IMR-90 (cell line): ENCODE measurements around the gene LUZP1. TPM values are rescaled to one million over a fixed set of nuclear protein-coding genes. Genes with fewer than 3 reads are reported as not detected.

Experiments used
- ATAC-seq: fragments of 200-7000 bp; cut with Tn5 transposase; 2 replicates; pipeline ENCODE4 v1.9.1; 2020; ENCODE audit warnings: low read depth, mild to moderate bottlenecking, moderate library complexity
- BruUV-seq: library from RNA; stranded (reverse); fragments of 400-500 nt; replicated peaks from 2 replicates; lab custom pipeline; 2021; lab: Mats Ljungman, UMichigan
- CTCF ChIA-PET: fragments of 300-600 bp; formaldehyde crosslinking; extraction: SDS; loops from one replicate; lab custom pipeline; 2021; ENCODE audit warnings: antibody characterized with exemption; lab: Yijun Ruan, JAX
- POLR2A ChIA-PET: fragments of 300-600 bp; sonication (Branson Sonifier 250); formaldehyde crosslinking; loops from one replicate; lab custom pipeline; 2022; ENCODE audit warnings: antibody characterized with exemption; ENCODE audit not compliant: unreplicated experiment; lab: Charles Lee
- DNase-seq: peaks from one replicate; pipeline ENCODE4 v3.0.0; 2013
- H2AFZ ChIP-seq: replicated peaks from 2 replicates; pipeline ENCODE3; 2013; ENCODE audit warnings: low read length, mild to moderate bottlenecking; ENCODE audit not compliant: poor library complexity
- H2AK5ac ChIP-seq: 2 replicates; pipeline ENCODE4 v1.6.1; 2013; ENCODE audit warnings: low read depth, low read length, inconsistent platforms
- H2AK9ac ChIP-seq: replicated peaks from 2 replicates; pipeline ENCODE3; 2013; ENCODE audit warnings: mild to moderate bottlenecking, low read depth, low read length, moderate library complexity; ENCODE audit not compliant: poor library complexity
- H2BK120ac ChIP-seq: 2 replicates; pipeline ENCODE4 v1.6.1; 2013; ENCODE audit warnings: low read depth, low read length, inconsistent platforms
- H2BK15ac ChIP-seq: 3 replicates; pipeline ENCODE4 v1.6.1; 2013; ENCODE audit warnings: low read depth, low read length, inconsistent platforms
- H2BK20ac ChIP-seq: 2 replicates; pipeline ENCODE4 v1.6.1; 2013; ENCODE audit warnings: low read depth, mild to moderate bottlenecking, inconsistent platforms, low read length, moderate library complexity
- H2BK5ac ChIP-seq: 2 replicates; pipeline ENCODE4 v1.6.1; 2013; ENCODE audit warnings: mild to moderate bottlenecking, low read depth, low read length, inconsistent platforms; ENCODE audit not compliant: poor library complexity, severe bottlenecking
- H3K14ac ChIP-seq: replicated peaks from 2 replicates; pipeline ENCODE4 v1.6.1; 2013; ENCODE audit warnings: low read depth, low read length, inconsistent platforms
- H3K18ac ChIP-seq: 2 replicates; pipeline ENCODE4 v1.6.1; 2013; ENCODE audit warnings: low read depth, low read length, control low read depth
- H3K23ac ChIP-seq: 2 replicates; pipeline ENCODE4 v1.6.1; 2013; ENCODE audit warnings: low read depth, low read length, inconsistent platforms
- H3K27ac ChIP-seq: 2 replicates; pipeline ENCODE4 v1.5.1; 2013; ENCODE audit warnings: mild to moderate bottlenecking, control low read depth, low read length; ENCODE audit not compliant: insufficient read depth
- H3K27me3 ChIP-seq: 2 replicates; pipeline ENCODE4 v1.6.1; 2013; ENCODE audit warnings: low read length; ENCODE audit not compliant: control insufficient read depth, insufficient read depth
- H3K36me3 ChIP-seq: 2 replicates; pipeline ENCODE4 v1.6.1; 2013; ENCODE audit warnings: low read length, mixed read lengths; ENCODE audit not compliant: control insufficient read depth, insufficient read depth
- H3K4ac ChIP-seq: 2 replicates; pipeline ENCODE4 v1.6.1; 2013; ENCODE audit warnings: low read depth, low read length, inconsistent platforms
- H3K4me1 ChIP-seq: 2 replicates; pipeline ENCODE4 v1.6.1; 2013; ENCODE audit warnings: low read length, mixed read lengths; ENCODE audit not compliant: control insufficient read depth, insufficient read depth
- H3K4me2 ChIP-seq: 2 replicates; pipeline ENCODE4 v1.6.1; 2013; ENCODE audit warnings: low read depth, mild to moderate bottlenecking, control low read depth, low read length, moderate library complexity
- H3K4me3 ChIP-seq: 2 replicates; pipeline ENCODE4 v1.5.1; 2013; ENCODE audit warnings: low read depth, mild to moderate bottlenecking, control low read depth, low read length, moderate library complexity; ENCODE audit not compliant: insufficient read depth
- H3K56ac ChIP-seq: 2 replicates; pipeline ENCODE4 v1.6.1; 2013; ENCODE audit warnings: low read length, inconsistent platforms; ENCODE audit not compliant: insufficient read depth; ENCODE audit errors: extremely low read depth
- H3K79me1 ChIP-seq, 2 experiments: 2 replicates each; pipeline ENCODE4 v1.6.1; 2013; ENCODE audit warnings: low read length in 2 of 2, inconsistent platforms in 1 of 2, low read depth in 1 of 2
- H3K9ac ChIP-seq: 2 replicates; pipeline ENCODE4 v1.6.1; 2013; ENCODE audit warnings: low read depth, low read length, control low read depth
- H3K9me1 ChIP-seq: 2 replicates; pipeline ENCODE4 v1.6.1; 2013; ENCODE audit warnings: low read length, inconsistent platforms; ENCODE audit not compliant: insufficient read depth
- H3K9me3 ChIP-seq: 2 replicates; pipeline ENCODE4 v1.6.1; 2013; ENCODE audit warnings: low read length; ENCODE audit not compliant: control insufficient read depth, insufficient read depth
- H4K20me1 ChIP-seq: 2 replicates; pipeline ENCODE4 v1.6.1; 2013; ENCODE audit warnings: low read length, inconsistent platforms; ENCODE audit not compliant: insufficient read depth
- H4K5ac ChIP-seq: 2 replicates; pipeline ENCODE4 v1.6.1; 2013; ENCODE audit warnings: mild to moderate bottlenecking, low read depth, low read length, control low read depth
- H4K8ac ChIP-seq, 2 experiments: 2 replicates each; pipeline ENCODE4 v1.6.1; 2013; ENCODE audit warnings: low read depth in 2 of 2, low read length in 2 of 2, control low read depth in 1 of 2, inconsistent platforms in 1 of 2
- H4K91ac ChIP-seq: 2 replicates; pipeline ENCODE4 v1.6.1; 2013; ENCODE audit warnings: low read depth, low read length, inconsistent platforms; ENCODE audit not compliant: insufficient read depth
- FOS ChIP-seq: fragments of 150-350 bp; IDR thresholded peaks from 2 replicates; pipeline ENCODE4 v1.6.1; 2016; ENCODE audit warnings: low read depth, low read length
- WGBS, 2 experiments: methylation state at CpG; one replicate each; pipeline versions ENCODE4 v1.1.5 to v1.1.7; 2013; ENCODE audit warnings: missing lambda C conversion rate in 2 of 2; ENCODE audit not compliant: insufficient read length in 1 of 2; ENCODE audit errors: extremely low coverage in 2 of 2; 5-methylcytosine and 5-hydroxymethylcytosine counted together
- dilution Hi-C: fragments of 300-500 bp; cut with HindIII; formaldehyde crosslinking; loops from one replicate; pipeline ENCODE4 v1.14.3; 2018; ENCODE audit warnings: low sequenced_read_pairs; ENCODE audit not compliant: unreplicated experiment
- in situ Hi-C: fragments of 300-500 bp; cut with MboI; formaldehyde crosslinking; loops from 3 replicates; pipeline ENCODE4 v1.14.3; 2019; ENCODE audit warnings: low sequenced_read_pairs, inconsistent platforms, mixed read lengths
- intact Hi-C: fragments of 100-400 bp; cut with micrococcal nuclease; formaldehyde crosslinking; loops from 2 replicates; pipeline ENCODE4 v1.10.0; 2022
- polyA plus RNA-seq, 3 experiments: library from polyadenylated mRNA; depleted of rRNA; stranded (reverse); fragments of >200 nt; gene quantifications; 2 replicates each; pipeline ENCODE4 v1.2.3, GENCODE V29; 2012; ENCODE audit warnings: low replicate concordance in 1 of 3
- total RNA-seq: library from RNA; depleted of rRNA; stranded (reverse); fragments of >200 nt; gene quantifications from 2 replicates; pipeline ENCODE4 v1.2.3, GENCODE V29; 2012

The LUZP1 gene
- total and polyA plus RNA-seq, 2 of the 4 experiments (the other 2 are of a cell fraction): 13.1 to 31.7 TPM

DNA sequence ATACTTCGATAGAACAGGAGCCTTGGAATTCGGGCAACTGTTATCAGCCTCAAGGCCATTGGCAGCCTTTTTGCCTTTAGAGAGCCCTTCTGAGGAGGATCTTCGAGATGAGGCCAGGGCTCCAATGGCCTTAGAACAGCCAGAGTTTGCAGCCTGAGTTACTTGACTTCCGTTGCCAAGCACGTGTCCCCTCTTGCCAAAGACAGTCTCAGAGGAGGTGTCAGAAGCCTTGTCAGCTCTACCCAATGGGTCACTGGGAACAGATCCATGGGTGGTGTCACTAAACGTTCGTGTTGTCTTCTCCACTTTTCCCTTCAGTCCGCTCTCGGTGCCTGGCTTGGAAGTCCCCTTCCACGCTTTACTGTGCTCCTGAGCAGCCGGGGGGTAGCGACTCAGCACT lies 76.2 kb downstream of the LUZP1 start:
- Histone ChIP-seq H2BK20ac (no peak overlapping the region), H4K20me1 (peaks cover 36% of the 10 kb centered on the region; the same call in 1 of the 2 replicates), H3K9me1 (peaks cover 14% of the 10 kb centered on the region), H2BK5ac (no peak overlapping the region), H3K79me1 (peaks cover 38 to 75% of the 10 kb centered on the region in 2 experiments), H3K14ac (no peak overlapping the region), H2AK5ac (no peak overlapping the region), H3K4me2 (no peak overlapping the region), H3K27me3 (no peaks in the 10 kb centered on the region), H4K8ac (no peak overlapping the region), H3K23ac (no peak overlapping the region), H3K27ac (no peak overlapping the region), H3K56ac (no peak overlapping the region), H3K18ac (no peak overlapping the region), H3K9ac (no peak overlapping the region), H3K4me3 (no peak overlapping the region), H3K4me1 (peaks cover 2% of the 10 kb centered on the region; the same call in 1 of the 2 replicates), H4K91ac (no peak overlapping the region), H2BK120ac (no peak overlapping the region), H4K5ac (no peak overlapping the region), H2AK9ac (no peak overlapping the region), H3K4ac (no peak overlapping the region), H2BK15ac (no peak overlapping the region), H3K36me3 (peaks cover 59% of the 10 kb centered on the region), H3K9me3 (no peaks in the 10 kb centered on the region), H2AFZ (no peak overlapping the region)
- BruUV-seq: no TSS peak
- DNase-seq: no peak
- no peak for ATAC-seq
- ChIA-PET CTCF (interaction anchor here (1.9 kb wide), 1 partner anchor 92 kb away, joined by 11 read pairs; no protein-coding TSS in a partner anchor), POLR2A (no interaction called here)
- intact Hi-C loops (no loop called here), in situ Hi-C loops (no loop called here), dilution Hi-C loops (no loop called here)
- 95% methylated on average over 12 of the region's 12 CpGs; no CpG with 5 or more reads in 1 of the 2 experiments for WGBS, 2 experiments
- TF ChIP-seq FOS: no peak
